IPS-NIHi11 (cell line): ENCODE measurements around the gene SNCB.
"Not testable (repeated sequence)": the region's sequence is repeated elsewhere in the genome, so short reads cannot be mapped to it uniquely, and the experiment has no call there.

ENCODE experiments used
- DNase-seq: peaks from one replicate; pipeline ENCODE4 v3.0.0; 2012; ENCODE audit warnings: mixed read lengths, low spot score

Gene SNCB

DNA sequence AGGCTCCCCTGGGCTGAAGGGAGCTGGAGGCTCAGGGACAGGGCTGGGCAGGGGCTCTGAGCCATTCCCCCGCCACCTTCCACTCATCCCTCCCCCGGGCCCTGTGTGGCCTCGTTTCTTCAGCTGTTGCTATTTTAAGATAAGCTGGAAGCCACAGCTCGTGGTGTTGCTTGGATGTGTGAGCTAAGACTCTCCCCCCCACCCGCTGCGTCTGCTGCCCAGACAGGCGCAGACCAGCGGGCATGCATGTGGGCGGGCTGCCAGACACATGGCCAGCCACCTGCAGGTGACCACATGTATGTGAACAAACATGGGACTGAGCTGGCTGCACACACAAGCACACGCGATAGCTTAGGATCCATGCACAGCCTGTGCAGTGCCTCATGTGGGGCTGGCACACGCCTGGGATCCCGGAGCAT, 8.7 kb downstream of the SNCB start:
- no peak for DNase-seq

DNA sequence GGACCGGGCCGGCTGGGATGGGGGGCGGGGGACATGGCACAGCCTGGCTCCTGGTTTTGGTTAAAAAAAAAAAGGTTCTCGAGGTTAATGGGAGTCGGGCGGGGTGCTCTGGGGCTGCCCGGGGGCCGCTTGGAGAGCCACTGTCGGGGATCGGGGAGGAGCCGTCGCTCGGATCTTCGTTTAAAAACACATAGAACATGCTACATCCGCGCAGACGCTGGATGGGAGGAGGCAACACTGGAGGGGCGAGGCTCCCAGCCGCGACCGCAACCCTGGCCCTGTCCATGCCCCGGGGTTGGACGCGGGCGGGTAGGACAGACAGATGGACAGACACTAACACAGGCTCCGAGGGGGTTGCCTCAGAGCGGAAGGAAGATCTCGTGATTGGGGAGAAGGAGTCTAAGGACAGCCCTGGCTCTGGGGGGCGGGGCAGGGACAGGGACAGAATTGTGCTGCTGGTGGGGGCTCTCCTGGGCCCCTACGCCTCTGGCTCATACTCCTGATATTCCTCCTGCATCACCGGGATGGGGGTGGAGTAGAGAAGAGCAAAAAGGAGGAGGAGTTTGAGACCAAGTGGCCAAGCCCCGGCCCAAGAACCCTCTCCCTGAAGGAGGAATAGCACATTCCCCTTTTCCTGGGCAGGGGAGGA, 9.9 kb downstream of the SNCB start:
- peak; percentile 37 for DNase-seq

GRCh38 chr5:176619569-176620332, 10.6 kb downstream of the SNCB start:
- DNase-seq = peak; percentile 52

DNA sequence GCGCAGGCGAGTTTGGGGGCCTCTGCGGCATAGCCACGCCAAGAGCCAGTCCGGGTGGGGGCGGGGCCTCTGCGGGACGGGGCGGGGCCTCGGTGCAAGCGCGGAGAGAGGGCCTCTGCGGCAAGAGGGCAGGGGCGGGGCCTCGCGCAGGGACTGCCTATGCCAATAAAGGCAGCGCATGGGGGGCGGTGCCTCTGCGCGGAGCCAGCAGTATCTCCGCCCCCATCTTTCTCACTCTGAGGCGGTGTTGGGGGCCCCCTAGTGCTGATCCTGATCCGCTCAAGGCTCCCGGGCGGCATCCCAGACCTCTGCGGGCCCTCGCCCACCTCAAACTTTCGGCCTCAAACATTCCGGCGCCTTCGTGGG, 11.1 kb downstream of the SNCB start:
- peak; percentile 99 for DNase-seq

GRCh38 chr5:176618783-176619182, 11.6 kb downstream of the SNCB start:
- no peak for DNase-seq

DNA sequence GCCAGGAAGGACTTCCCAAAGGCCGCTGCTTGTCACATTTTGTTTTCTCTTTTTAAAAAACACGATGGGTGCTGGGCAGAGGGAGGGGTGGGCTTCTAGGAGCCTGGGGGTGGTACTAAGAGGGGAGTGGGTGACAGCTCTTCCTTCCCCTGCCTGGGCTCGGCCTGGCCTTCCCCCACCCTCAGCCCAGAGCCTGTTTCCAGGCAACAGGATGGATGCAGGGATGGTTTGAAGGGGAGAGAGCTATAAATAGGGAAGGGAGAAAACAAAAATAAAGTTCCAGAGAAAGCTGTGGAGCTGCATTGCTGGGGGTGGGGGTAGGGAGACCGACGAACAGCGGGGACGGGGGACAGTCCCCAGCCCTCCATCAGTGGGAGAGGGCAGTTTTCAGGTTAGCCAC, 13.8 kb downstream of the SNCB start:
- no peak for DNase-seq

- DNase-seq = no peak
Observed at GRCh38 chr5:176614805-176615478, 15.4 kb downstream of the SNCB start.

DNA sequence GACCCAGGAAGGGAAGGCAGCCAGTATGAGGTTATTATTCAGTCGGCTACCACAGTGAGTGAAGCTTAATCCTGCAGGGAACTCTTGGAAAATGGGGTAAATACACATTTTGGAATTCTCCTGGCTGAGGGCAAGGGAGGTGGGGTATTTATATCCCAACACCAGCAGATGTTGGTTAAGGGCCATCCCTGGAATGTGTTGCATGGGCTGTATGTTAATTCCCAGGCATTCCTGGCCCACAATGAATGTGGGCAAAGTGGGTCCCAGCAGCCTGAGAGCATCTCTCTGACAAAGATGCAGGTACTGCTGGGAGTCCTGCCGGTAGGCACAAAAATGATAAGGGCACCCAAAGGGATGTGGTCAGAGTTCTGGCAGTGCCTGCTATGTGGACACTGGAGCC, 17.5 kb downstream of the SNCB start:
- DNase-seq = no peak

- DNase-seq = no peak
Observed at GRCh38 chr5:176612008-176612407, 18.3 kb downstream of the SNCB start.

- DNase-seq = peak; percentile 71
Observed at GRCh38 chr5:176611435-176611834, 18.9 kb downstream of the SNCB start.

- DNase-seq = no peak
Observed at GRCh38 chr5:176610435-176610773, 19.9 kb downstream of the SNCB start.

DNA sequence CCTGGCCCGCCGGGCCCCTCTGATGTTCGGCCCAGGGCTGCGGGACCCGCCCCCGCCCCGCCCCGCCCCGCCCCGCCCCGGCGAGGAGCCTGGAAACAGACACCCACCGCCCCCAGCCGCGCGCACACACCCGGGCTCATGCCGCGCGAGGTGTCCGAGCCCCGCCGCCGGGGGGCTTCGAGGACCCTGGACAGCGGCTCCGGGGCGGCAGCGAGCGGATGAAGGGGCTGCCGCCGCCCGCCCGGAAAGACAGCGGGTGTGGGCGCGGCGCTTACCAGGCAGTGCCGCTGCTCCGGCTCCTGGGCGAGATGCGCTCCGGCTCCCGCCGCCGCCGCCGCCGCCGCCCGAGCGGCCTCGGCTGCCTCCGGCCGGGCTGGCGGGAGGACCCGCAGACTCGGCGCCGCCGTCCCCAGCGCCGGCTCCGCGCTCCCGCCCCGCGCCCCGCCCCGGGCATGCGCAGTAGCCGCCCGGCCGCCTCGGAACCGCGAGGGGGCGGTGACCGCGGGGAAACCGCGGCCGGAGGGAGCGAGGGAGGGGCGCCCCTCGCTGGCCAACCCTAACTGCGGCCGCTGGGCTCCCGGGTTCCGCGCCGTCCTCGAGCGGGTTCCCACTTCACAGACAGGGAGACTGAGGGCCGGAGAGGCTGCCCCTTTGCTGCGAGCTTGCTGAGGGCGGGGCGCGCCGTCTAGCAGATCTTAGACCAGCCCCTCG, 20.5 kb downstream of the SNCB start, which contains the start of gene GPRIN1:
Gene GPRIN1 (minus strand): TSS at position 433 of the 711 bp plus-strand sequence. CDS start 10,322 bp downstream, outside the sequence.
- peak; percentile 96 for DNase-seq

DNA sequence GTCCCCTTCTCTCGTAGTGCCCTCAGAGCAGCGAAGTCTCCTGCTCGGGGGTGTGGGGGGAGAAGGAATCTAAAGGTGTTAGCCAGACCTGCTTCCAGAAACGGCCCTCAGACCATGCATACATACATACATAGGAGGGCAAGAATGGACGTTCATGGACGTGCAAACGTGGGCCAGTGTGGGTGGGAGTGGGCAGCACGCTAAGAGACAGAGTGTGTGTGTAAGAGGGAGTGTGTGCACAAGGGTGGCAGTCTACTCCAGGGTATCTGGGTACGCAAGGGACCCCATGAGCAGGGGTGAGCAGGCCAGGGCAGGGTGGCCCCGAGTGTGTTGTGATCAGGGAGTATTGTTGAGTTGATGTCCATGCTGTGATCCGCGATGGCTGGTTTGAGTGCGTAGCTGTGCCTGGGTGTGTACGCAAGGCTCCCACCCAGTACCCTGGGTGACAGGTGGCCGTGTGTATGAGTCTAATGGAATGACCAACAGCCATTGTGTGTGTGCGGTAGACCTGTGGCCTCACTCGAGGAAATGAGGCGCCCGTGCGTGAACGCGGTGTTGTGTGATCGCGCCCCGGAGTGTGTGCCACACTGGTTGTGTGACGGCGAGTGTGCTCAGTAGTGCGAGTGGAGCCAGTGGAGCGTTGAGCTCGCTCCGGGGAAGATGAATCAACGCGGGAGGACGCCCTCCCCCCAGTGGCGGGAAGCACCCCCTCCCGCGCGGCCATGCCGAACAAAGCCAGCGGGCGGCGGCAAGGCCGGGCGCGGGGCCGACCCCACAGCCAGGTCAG, 21.2 kb downstream of the SNCB start:
- DNase-seq = no peak

- DNase-seq = no peak
Observed at GRCh38 chr5:176608142-176608705, 22.1 kb downstream of the SNCB start.

- DNase-seq = no peak
Observed at GRCh38 chr5:176606875-176607274, 23.5 kb downstream of the SNCB start.

- no peak for DNase-seq
Observed at GRCh38 chr5:176606032-176606431, 24.3 kb downstream of the SNCB start.

DNA sequence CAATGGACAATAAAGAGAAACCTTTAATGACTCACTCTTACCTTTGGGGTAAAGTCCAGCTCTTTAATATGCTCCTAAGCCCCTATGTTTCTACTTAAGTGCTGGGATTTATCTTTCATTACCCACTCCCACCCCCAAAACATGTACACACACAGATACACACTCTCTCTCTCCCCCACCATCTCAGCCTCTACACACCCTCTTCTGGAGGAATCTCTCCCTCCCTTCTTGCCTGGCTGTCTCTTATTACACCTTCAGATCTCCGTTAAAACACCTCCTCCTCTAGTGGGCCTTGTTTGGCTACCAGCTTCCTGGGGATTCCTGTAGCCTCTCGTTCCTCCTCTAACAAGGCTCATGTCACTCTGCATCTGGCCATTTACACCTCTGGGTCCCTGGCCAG, 27.2 kb downstream of the SNCB start:
- no peak for DNase-seq

- no peak for DNase-seq
Observed at GRCh38 chr5:176601901-176602482, 28.3 kb downstream of the SNCB start.

DNA sequence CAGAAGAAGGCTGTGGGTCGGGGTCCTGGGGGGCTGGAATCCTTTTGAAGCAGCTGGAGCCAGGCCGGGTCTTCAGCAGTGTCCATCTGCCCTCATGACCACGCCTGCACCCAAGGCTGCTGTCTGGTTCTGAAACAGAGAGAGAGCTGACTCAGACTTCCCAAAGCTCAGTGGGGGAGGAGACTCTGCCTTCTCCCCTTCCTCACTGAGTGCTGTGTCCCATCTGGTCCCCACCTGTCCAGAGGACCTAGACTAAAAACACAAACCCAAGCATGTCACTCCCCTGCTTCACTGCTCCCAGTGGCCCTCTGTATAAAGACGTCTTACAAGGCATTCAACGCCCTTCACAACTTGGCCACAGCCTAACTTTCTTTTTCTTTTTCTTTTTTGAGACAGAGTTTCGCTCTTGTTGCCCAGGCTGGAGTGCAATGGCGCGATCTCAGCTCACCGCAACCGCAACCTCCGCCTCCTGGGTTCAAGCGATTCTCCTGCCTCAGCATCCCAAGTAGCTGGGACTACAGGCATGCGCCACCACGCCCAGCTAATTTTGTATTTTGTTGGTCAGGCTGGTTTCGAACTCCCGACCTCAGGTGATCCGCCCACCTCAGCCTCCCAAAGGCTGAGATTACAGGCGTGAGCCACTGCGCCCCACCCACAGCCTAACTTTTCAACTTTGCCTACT, 30.4 kb downstream of the SNCB start:
- not testable (repeated sequence) for DNase-seq
